HL-60 (cell line): ENCODE results near the gene JAK1.

Experiments used
- DNase-seq, 2 experiments: peaks; one replicate each; pipeline ENCODE4 v3.0.0-alpha.2; 2010 to 2020; ENCODE audit warnings: low read depth in 1 of 2, low spot score in 1 of 2
- H3K27ac ChIP-seq: fragments of 250-450 bp; sonication (Bioruptor Pico); replicated peaks from 2 replicates; pipeline ENCODE4 v1.5.1; 2020; ENCODE audit warnings: mild to moderate bottlenecking, moderate library complexity
- H3K27me3 ChIP-seq: fragments of 250-450 bp; sonication (Bioruptor Pico); 2 replicates; pipeline ENCODE4 v1.5.1; 2021; ENCODE audit warnings: mild to moderate bottlenecking, moderate library complexity; ENCODE audit not compliant: insufficient read depth, poor library complexity, severe bottlenecking
- H3K4me3 ChIP-seq: replicated peaks from 2 replicates; pipeline ENCODE4 v1.5.1; 2011; ENCODE audit warnings: mild to moderate bottlenecking, control low read depth, low read length; ENCODE audit not compliant: insufficient read depth
- CTCF ChIP-seq: IDR thresholded peaks from one replicate; pipeline ENCODE4 v1.5.1; 2011; ENCODE audit warnings: low read length, control low read depth, inconsistent platforms; ENCODE audit not compliant: insufficient read depth
- GABPA ChIP-seq: IDR thresholded peaks from 2 replicates; pipeline ENCODE4 v1.6.1; 2012; ENCODE audit warnings: low read depth
- POLR2AphosphoS5 ChIP-seq: IDR thresholded peaks from 2 replicates; pipeline ENCODE4 v1.6.1; 2012; ENCODE audit warnings: low read depth
- REST ChIP-seq: IDR thresholded peaks from 2 replicates; pipeline ENCODE4 v1.6.1; 2012; ENCODE audit warnings: low read depth; ENCODE audit not compliant: insufficient replicate concordance
- SPI1 ChIP-seq: IDR thresholded peaks from 2 replicates; pipeline ENCODE4 v1.6.1; 2012; ENCODE audit warnings: low read depth, mild to moderate bottlenecking, borderline replicate concordance

Gene JAK1

GRCh38 chr1:64941461-64942117, 24.8 kb downstream of the JAK1 start:
- Histone ChIP-seq H3K27ac (no peak overlapping the region), H3K27me3 (no peaks in the 10 kb centered on the region), H3K4me3 (no peak overlapping the region)
- TF ChIP-seq REST (no peak), POLR2AphosphoS5 (no peak), GABPA (no peak), SPI1 (no peak), CTCF (no peak)
- DNase-seq, result no peak

- Histone ChIP-seq H3K27ac (no peak overlapping the region), H3K27me3 (no peaks in the 10 kb centered on the region), H3K4me3 (no peak overlapping the region)
- TF ChIP-seq GABPA, result no peak
- no peak for TF ChIP-seq SPI1
- no peak for TF ChIP-seq CTCF
- no peak for DNase-seq
Observed at GRCh38 chr1:64940025-64940424, 26.3 kb downstream of the JAK1 start.

- H3K27me3 ChIP-seq, result no peaks in the 10 kb centered on the region
- TF ChIP-seq GABPA, result no peak
- no peak for TF ChIP-seq CTCF
- no peak for TF ChIP-seq REST
- TF ChIP-seq POLR2AphosphoS5, result no peak
- no peak for TF ChIP-seq SPI1
- no peak for DNase-seq
- H3K27ac ChIP-seq, result no peak overlapping the region
- no peak overlapping the region for H3K4me3 ChIP-seq
Observed at GRCh38 chr1:64938991-64939390, 27.4 kb downstream of the JAK1 start.

GRCh38 chr1:64936956-64937355, 29.4 kb downstream of the JAK1 start:
- Histone ChIP-seq H3K4me3 (no peak overlapping the region), H3K27ac (no peak overlapping the region), H3K27me3 (no peaks in the 10 kb centered on the region)
- TF ChIP-seq REST, result no peak
- TF ChIP-seq CTCF, result no peak
- no peak for TF ChIP-seq GABPA
- no peak for TF ChIP-seq SPI1
- no peak for TF ChIP-seq POLR2AphosphoS5
- no peak for DNase-seq
